ENCODE data around the gene LRRC17.

DNA sequence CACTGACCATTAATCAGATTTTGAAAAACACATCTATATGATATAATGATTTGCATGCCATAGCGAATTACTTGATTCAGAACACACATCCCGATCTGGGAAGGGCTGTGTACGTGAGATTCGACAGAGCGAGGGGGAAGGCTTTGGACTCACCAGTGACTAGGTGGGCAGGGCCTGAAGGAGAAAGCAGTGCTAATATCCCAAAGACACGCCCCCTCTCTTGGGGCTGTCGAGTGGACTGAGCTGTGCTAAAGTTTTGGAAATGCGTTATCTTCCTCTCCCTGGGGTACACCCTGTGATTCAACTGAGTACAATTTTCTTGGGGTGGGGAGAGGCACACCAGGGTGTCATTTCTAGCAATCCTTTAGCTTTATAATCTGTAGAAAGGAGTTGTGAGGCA lies 1.8 kb downstream of the LRRC17 start:
- TF ChIP-seq, protein P1, sequence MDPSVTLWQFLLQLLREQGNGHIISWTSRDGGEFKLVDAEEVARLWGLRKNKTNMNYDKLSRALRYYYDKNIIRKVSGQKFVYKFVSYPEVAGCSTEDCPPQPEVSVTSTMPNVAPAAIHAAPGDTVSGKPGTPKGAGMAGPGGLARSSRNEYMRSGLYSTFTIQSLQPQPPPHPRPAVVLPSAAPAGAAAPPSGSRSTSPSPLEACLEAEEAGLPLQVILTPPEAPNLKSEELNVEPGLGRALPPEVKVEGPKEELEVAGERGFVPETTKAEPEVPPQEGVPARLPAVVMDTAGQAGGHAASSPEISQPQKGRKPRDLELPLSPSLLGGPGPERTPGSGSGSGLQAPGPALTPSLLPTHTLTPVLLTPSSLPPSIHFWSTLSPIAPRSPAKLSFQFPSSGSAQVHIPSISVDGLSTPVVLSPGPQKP (IDR thresholded peaks at IDR 0.05; ENCODE audit: borderline replicate concordance, low read depth, low read length), result no peak
- TF ChIP-seq, protein P2, sequence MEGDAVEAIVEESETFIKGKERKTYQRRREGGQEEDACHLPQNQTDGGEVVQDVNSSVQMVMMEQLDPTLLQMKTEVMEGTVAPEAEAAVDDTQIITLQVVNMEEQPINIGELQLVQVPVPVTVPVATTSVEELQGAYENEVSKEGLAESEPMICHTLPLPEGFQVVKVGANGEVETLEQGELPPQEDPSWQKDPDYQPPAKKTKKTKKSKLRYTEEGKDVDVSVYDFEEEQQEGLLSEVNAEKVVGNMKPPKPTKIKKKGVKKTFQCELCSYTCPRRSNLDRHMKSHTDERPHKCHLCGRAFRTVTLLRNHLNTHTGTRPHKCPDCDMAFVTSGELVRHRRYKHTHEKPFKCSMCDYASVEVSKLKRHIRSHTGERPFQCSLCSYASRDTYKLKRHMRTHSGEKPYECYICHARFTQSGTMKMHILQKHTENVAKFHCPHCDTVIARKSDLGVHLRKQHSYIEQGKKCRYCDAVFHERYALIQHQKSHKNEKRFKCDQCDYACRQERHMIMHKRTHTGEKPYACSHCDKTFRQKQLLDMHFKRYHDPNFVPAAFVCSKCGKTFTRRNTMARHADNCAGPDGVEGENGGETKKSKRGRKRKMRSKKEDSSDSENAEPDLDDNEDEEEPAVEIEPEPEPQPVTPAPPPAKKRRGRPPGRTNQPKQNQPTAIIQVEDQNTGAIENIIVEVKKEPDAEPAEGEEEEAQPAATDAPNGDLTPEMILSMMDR (conservative IDR thresholded peaks at IDR 0.05; ENCODE audit: low read depth, low read length), result no peak
- TF ChIP-seq RFX5 (IDR thresholded peaks at IDR 0.05; ENCODE audit: low read depth, low read length) (no peak), CEBPB (IDR thresholded peaks at IDR 0.05; ENCODE audit: low read depth, low read length) (no peak), POLR2A (IDR thresholded peaks at IDR 0.05; ENCODE audit: low read depth, low read length) (peak; percentile 73), CHD1 (IDR thresholded peaks at IDR 0.05; ENCODE audit: low read depth, low read length) (no peak), RAD21 (IDR thresholded peaks at IDR 0.05; ENCODE audit: low read length) (no peak), BHLHE40 (IDR thresholded peaks at IDR 0.05; ENCODE audit: low read depth, low read length) (no peak), SMC3 (IDR thresholded peaks at IDR 0.05; ENCODE audit: low read depth, low read length) (no peak)

All from IMR-90 (cell line).